Measurements from ENCODE around the gene KCNH5. TPM values are rescaled to one million over a fixed set of nuclear protein-coding genes. Genes with fewer than 3 reads are reported as not detected.

KCNH5 gene
- total and polyA plus RNA-seq, 12 donors = 0.15 TPM; not detected in 11

DNA sequence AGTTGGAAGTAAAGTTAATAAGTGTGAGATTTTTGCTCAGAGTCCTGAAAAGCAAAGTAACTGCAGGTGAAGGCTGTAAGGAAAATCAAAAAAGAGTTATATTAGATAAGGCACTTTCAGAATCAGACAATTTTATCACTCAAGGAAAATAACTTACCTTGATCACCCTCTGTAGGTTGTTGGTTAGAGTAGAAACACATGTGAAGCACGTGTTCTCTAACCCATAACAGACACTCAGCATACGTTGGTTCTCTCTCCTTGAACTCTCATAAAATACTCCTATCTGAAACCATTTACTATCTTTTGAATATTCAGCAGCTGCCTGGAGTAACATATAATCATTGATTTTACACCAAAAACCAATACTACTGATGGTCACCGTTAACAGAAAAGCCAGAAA is 335.5 kb downstream of the KCNH5 start:
- TF ChIP-seq, protein P1, sequence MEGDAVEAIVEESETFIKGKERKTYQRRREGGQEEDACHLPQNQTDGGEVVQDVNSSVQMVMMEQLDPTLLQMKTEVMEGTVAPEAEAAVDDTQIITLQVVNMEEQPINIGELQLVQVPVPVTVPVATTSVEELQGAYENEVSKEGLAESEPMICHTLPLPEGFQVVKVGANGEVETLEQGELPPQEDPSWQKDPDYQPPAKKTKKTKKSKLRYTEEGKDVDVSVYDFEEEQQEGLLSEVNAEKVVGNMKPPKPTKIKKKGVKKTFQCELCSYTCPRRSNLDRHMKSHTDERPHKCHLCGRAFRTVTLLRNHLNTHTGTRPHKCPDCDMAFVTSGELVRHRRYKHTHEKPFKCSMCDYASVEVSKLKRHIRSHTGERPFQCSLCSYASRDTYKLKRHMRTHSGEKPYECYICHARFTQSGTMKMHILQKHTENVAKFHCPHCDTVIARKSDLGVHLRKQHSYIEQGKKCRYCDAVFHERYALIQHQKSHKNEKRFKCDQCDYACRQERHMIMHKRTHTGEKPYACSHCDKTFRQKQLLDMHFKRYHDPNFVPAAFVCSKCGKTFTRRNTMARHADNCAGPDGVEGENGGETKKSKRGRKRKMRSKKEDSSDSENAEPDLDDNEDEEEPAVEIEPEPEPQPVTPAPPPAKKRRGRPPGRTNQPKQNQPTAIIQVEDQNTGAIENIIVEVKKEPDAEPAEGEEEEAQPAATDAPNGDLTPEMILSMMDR (IDR thresholded peaks at IDR 0.05) = no peak
- Histone ChIP-seq H3K27ac (no peak overlapping the region), H3K9me3 (no peaks in the 10 kb centered on the region), H3K4me3 (no peak overlapping the region), H3K27me3 (no peaks in the 10 kb centered on the region), H3K4me1 (no peaks in the 10 kb centered on the region), H3K36me3 (no peaks in the 10 kb centered on the region)
- DNase-seq (no peak), ATAC-seq (no peak)
- intact Hi-C loops (cut with DNase I) = no loop called here
- 52 to 56% methylated on average over 3 of the region's 3 CpGs for WGBS, 2 donors

- no peaks in the 10 kb centered on the region for H3K36me3 ChIP-seq
- ATAC-seq (no peak), DNase-seq (no peak)
- WGBS, 2 donors = 58 to 67% methylated on average over 2 of the region's 2 CpGs
- intact Hi-C loops (cut with DNase I) = no loop called here
- TF ChIP-seq, protein P1 (IDR thresholded peaks at IDR 0.05) = no peak
- no peaks in the 10 kb centered on the region for H3K4me1 ChIP-seq
- no peaks in the 10 kb centered on the region for H3K9me3 ChIP-seq
- no peaks in the 10 kb centered on the region for H3K27me3 ChIP-seq
- H3K27ac ChIP-seq = no peak overlapping the region
- no peak overlapping the region for H3K4me3 ChIP-seq
These were observed 339.0 kb downstream of the KCNH5 start for GRCh38 chr14:62706217-62706616.

DNA sequence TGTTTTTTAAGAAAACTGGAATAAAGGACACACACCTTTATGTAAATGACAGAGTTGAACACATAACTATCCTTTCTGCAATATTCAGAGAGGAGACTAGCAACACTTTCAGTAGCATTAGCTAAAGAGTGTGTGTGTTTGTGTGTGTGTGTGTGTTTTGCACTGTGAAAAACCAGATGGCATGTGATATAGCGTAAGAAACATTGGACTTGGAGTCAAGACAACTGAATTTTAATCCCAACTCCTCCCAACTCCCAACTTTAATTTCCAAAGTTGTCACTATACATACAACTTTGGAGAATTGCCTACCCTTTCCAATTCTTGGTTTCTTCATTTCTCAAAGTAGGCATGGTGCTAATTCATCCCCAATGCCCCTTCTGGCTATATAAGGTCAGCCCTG is 347.8 kb downstream of the KCNH5 start:
- Histone ChIP-seq H3K4me1 (no peaks in the 10 kb centered on the region), H3K4me3 (no peak overlapping the region), H3K9me3 (no peaks in the 10 kb centered on the region), H3K27ac (no peak overlapping the region), H3K36me3 (no peaks in the 10 kb centered on the region), H3K27me3 (no peaks in the 10 kb centered on the region)
- WGBS, 2 donors = 88 to 91% methylated on average over 1 of the region's 1 CpG
- intact Hi-C loops (cut with DNase I) = no loop called here
- TF ChIP-seq, protein P1 (IDR thresholded peaks at IDR 0.05) = no peak
- ATAC-seq = no peak
- no peak for DNase-seq

DNA sequence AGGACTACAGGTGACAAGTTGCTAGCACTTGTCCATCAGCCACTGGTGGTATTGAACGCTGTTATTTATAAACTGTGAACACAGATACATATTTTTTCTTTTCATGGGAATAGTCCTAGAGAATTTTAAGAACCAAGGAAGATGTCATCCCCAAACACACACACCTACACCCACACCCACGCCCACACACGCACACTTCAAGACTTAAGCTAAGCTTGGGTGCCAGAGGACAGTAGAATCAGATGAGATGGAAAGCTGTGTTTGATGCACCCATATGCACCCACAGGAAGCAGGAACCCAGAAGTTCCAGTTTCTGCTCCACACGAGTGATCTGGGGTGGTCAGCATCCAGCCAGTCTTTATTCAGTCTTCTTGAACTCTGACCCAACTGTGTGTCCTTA is 348.3 kb downstream of the KCNH5 start:
- Histone ChIP-seq H3K27me3 (no peaks in the 10 kb centered on the region), H3K4me3 (no peak overlapping the region), H3K27ac (no peak overlapping the region), H3K36me3 (no peaks in the 10 kb centered on the region), H3K4me1 (peaks cover 0 to 2% (median 0%) of the 10 kb centered on the region in 9 donors), H3K9me3 (no peaks in the 10 kb centered on the region)
- intact Hi-C loops (cut with DNase I) = no loop called here
- TF ChIP-seq, protein P1 (IDR thresholded peaks at IDR 0.05) = no peak
- no peak for ATAC-seq
- DNase-seq = no peak
- WGBS, 2 donors = 74 to 75% methylated on average over 4 of the region's 4 CpGs
